Immature natural killer cell (primary cell): ENCODE data around the gene PPDPF. TPM values are rescaled to one million over a fixed set of nuclear protein-coding genes. Genes with fewer than 3 reads are reported as not detected.

Source experiments
- DNase-seq, 3 donors: peaks; one replicate each; pipeline ENCODE4 v3.0.0; 2022; ENCODE audit warnings: mixed read lengths in 1 of 3
- H3K27ac Mint-ChIP-seq, 6 donors: one replicate each; pipeline ENCODE4 v1.8.0; 2020; ENCODE audit warnings: mixed read lengths in 6 of 6, mild to moderate bottlenecking in 5 of 6, inconsistent platforms in 4 of 6, moderate library complexity in 3 of 6
- H3K27me3 Mint-ChIP-seq, 3 donors: one replicate each; pipeline ENCODE4 v1.8.0; 2020 to 2021; ENCODE audit warnings: low read depth in 3 of 3, mild to moderate bottlenecking in 3 of 3, mixed read lengths in 3 of 3, moderate library complexity in 3 of 3, inconsistent platforms in 1 of 3
- H3K36me3 Mint-ChIP-seq, 3 donors: one replicate each; pipeline ENCODE4 v1.8.0; 2020; ENCODE audit warnings: mixed read lengths in 3 of 3, inconsistent platforms in 2 of 3, mild to moderate bottlenecking in 2 of 3
- H3K4me1 Mint-ChIP-seq, 2 donors: one replicate each; pipeline ENCODE4 v1.8.0; 2020; ENCODE audit warnings: inconsistent platforms in 2 of 2, mild to moderate bottlenecking in 2 of 2, mixed read lengths in 2 of 2, moderate library complexity in 1 of 2
- H3K4me3 Mint-ChIP-seq, 5 donors: one replicate each; pipeline ENCODE4 v1.8.0; 2020; ENCODE audit warnings: mild to moderate bottlenecking in 5 of 5, mixed read lengths in 5 of 5, inconsistent platforms in 3 of 5, moderate library complexity in 3 of 5
- H3K9me3 Mint-ChIP-seq, 6 donors: one replicate each; pipeline ENCODE4 v1.8.0; 2020; ENCODE audit warnings: mild to moderate bottlenecking in 6 of 6, mixed read lengths in 6 of 6, inconsistent platforms in 4 of 6, moderate library complexity in 3 of 6
- polyA plus RNA-seq, 3 donors: library from polyadenylated mRNA; unstranded; fragments of 300-500 nt; fragmentation: Illumina TruSeq; gene quantifications; one replicate each; pipeline ENCODE4 v1.2.3, GENCODE V29; 2021

PPDPF gene
- polyA plus RNA-seq, 3 donors from 2014 or later, result 14.9 to 84.3 (median 41.9) TPM

GRCh38 chr20:63537525-63538203, 17.1 kb downstream of the PPDPF start:
- Mint-ChIP-seq H3K4me1 (peaks cover 0 to 4% of the 10 kb centered on the region in 2 donors), H3K9me3 (no peaks in the 10 kb centered on the region), H3K4me3 (peak overlapping the region; percentile 69 to 81 (median 77)), H3K27ac (peak overlapping the region; percentile 21 to 84 (median 67)), H3K36me3 (no peaks in the 10 kb centered on the region), H3K27me3 (peaks cover 0 to 4% (median 3%) of the 10 kb centered on the region in 3 donors)
- DNase-seq, result peak; percentile 91 to 94 (median 92)

- Mint-ChIP-seq H3K4me3 (peak overlapping the region in 4 of 5 donors; percentile 69 to 79 (median 77)), H3K27ac (peak overlapping the region in 3 of 6 donors; percentile 53 to 84 (median 84)), H3K27me3 (peaks cover 0 to 4% (median 3%) of the 10 kb centered on the region in 3 donors), H3K36me3 (peaks cover 0 to under 1% (median 0%) of the 10 kb centered on the region in 3 donors), H3K4me1 (peaks cover 0 to 4% of the 10 kb centered on the region in 2 donors), H3K9me3 (no peaks in the 10 kb centered on the region)
- DNase-seq, result no peak
Measured at GRCh38 chr20:63538204-63539091, 17.9 kb downstream of the PPDPF start.

- Mint-ChIP-seq H3K9me3 (no peaks in the 10 kb centered on the region), H3K27ac (no peak overlapping the region), H3K27me3 (peaks cover 0 to 4% (median 3%) of the 10 kb centered on the region in 3 donors), H3K36me3 (peaks cover 0 to 5% (median 0%) of the 10 kb centered on the region in 3 donors), H3K4me1 (peaks cover 0 to 4% of the 10 kb centered on the region in 2 donors), H3K4me3 (no peak overlapping the region)
- no peak for DNase-seq
Measured at GRCh38 chr20:63539092-63539430, 18.5 kb downstream of the PPDPF start.

GRCh38 chr20:63539441-63540370, 19.1 kb downstream of the PPDPF start:
- peaks cover 0 to 5% (median 0%) of the 10 kb centered on the region in 3 donors for H3K36me3 Mint-ChIP-seq
- H3K9me3 Mint-ChIP-seq, result no peaks in the 10 kb centered on the region
- H3K27me3 Mint-ChIP-seq, result peaks cover 0 to 4% (median 3%) of the 10 kb centered on the region in 3 donors
- no peak overlapping the region for H3K4me3 Mint-ChIP-seq
- H3K4me1 Mint-ChIP-seq, result peaks cover 0 to 4% of the 10 kb centered on the region in 2 donors
- no peak for DNase-seq
- no peak overlapping the region for H3K27ac Mint-ChIP-seq

GRCh38 chr20:63540417-63541186, 20.0 kb downstream of the PPDPF start:
- Mint-ChIP-seq H3K27me3 (peaks cover 0 to 6% (median 3%) of the 10 kb centered on the region in 3 donors), H3K4me1 (peaks cover 0 to 4% of the 10 kb centered on the region in 2 donors), H3K9me3 (no peaks in the 10 kb centered on the region), H3K36me3 (peaks cover 0 to 5% (median 0%) of the 10 kb centered on the region in 3 donors), H3K27ac (no peak overlapping the region), H3K4me3 (no peak overlapping the region)
- no peak for DNase-seq

GRCh38 chr20:63541371-63541770, 20.8 kb downstream of the PPDPF start:
- H3K27me3 Mint-ChIP-seq, result peaks cover 1 to 7% (median 3%) of the 10 kb centered on the region in 3 donors
- no peak for DNase-seq
- H3K9me3 Mint-ChIP-seq, result no peaks in the 10 kb centered on the region
- peaks cover 0 to 5% (median 0%) of the 10 kb centered on the region in 3 donors for H3K36me3 Mint-ChIP-seq
- H3K27ac Mint-ChIP-seq, result no peak overlapping the region
- H3K4me3 Mint-ChIP-seq, result no peak overlapping the region
- H3K4me1 Mint-ChIP-seq, result peaks cover 0 to 4% of the 10 kb centered on the region in 2 donors

GRCh38 chr20:63542031-63542559, 21.5 kb downstream of the PPDPF start:
- Mint-ChIP-seq H3K4me3 (no peak overlapping the region), H3K4me1 (peaks cover 0 to 2% of the 10 kb centered on the region in 2 donors), H3K27me3 (peaks cover 3% of the 10 kb centered on the region in 3 donors), H3K36me3 (peaks cover 0 to 5% (median 0%) of the 10 kb centered on the region in 3 donors), H3K27ac (no peak overlapping the region), H3K9me3 (no peaks in the 10 kb centered on the region)
- no peak for DNase-seq

- H3K27ac Mint-ChIP-seq, result no peak overlapping the region
- H3K4me1 Mint-ChIP-seq, result peaks cover 0 to 2% of the 10 kb centered on the region in 2 donors
- H3K9me3 Mint-ChIP-seq, result no peaks in the 10 kb centered on the region
- peaks cover 3% of the 10 kb centered on the region in 3 donors for H3K27me3 Mint-ChIP-seq
- no peak overlapping the region for H3K4me3 Mint-ChIP-seq
- H3K36me3 Mint-ChIP-seq, result peaks cover 0 to 5% (median 0%) of the 10 kb centered on the region in 3 donors
- DNase-seq, result no peak
Measured at GRCh38 chr20:63542696-63543095, 22.1 kb downstream of the PPDPF start.

GRCh38 chr20:63543131-63543530, 22.6 kb downstream of the PPDPF start:
- Mint-ChIP-seq H3K4me1 (no peaks in the 10 kb centered on the region), H3K9me3 (no peaks in the 10 kb centered on the region), H3K36me3 (peaks cover 0 to 5% (median 0%) of the 10 kb centered on the region in 3 donors), H3K27ac (no peak overlapping the region), H3K4me3 (no peak overlapping the region), H3K27me3 (peaks cover 3% of the 10 kb centered on the region in 3 donors)
- no peak for DNase-seq

GRCh38 chr20:63543733-63544132, 23.2 kb downstream of the PPDPF start:
- no peak overlapping the region for H3K27ac Mint-ChIP-seq
- peak overlapping the region in 1 of 5 donors; percentile 17 for H3K4me3 Mint-ChIP-seq
- H3K27me3 Mint-ChIP-seq, result peaks cover 3 to 5% (median 4%) of the 10 kb centered on the region in 3 donors

GRCh38 chr20:63544241-63544957, 23.8 kb downstream of the PPDPF start:
- no peaks in the 10 kb centered on the region for H3K4me1 Mint-ChIP-seq
- H3K27me3 Mint-ChIP-seq, result peaks cover 5 to 6% (median 5%) of the 10 kb centered on the region in 3 donors
- H3K36me3 Mint-ChIP-seq, result peaks cover 0 to 5% (median 0%) of the 10 kb centered on the region in 3 donors
- H3K9me3 Mint-ChIP-seq, result no peaks in the 10 kb centered on the region
- no peak overlapping the region for H3K4me3 Mint-ChIP-seq
- no peak for DNase-seq
- no peak overlapping the region for H3K27ac Mint-ChIP-seq

More at GRCh38 chr20:63543733-63544132, 23.2 kb downstream of the PPDPF start:
- DNase-seq, result no peak
- peaks cover 0 to 5% (median 0%) of the 10 kb centered on the region in 3 donors for H3K36me3 Mint-ChIP-seq
- no peaks in the 10 kb centered on the region for H3K4me1 Mint-ChIP-seq
- no peaks in the 10 kb centered on the region for H3K9me3 Mint-ChIP-seq
